Thoracic aorta (tissue), 2 donors: Measurements from ENCODE around the gene SMTNL1. TPM values are rescaled to one million over a fixed set of nuclear protein-coding genes. Genes with fewer than 3 reads are reported as not detected.
A peak's percentile ranks its signal among the peaks of the same experiment; 100 is the strongest.

Source experiments
- ATAC-seq: fragments of 150-250 bp; one replicate; pipeline ENCODE4 v1.8.0; 2017; ENCODE audit warnings: low read depth; ENCODE audit not compliant: insufficient number of reproducible peaks, low FRiP score
- DNase-seq: peaks from one replicate; pipeline ENCODE4 v3.0.0-alpha.2; 2020; ENCODE audit warnings: low spot score
- H3K27ac ChIP-seq, 2 donors: fragments of 200-600 bp; sonication (generic); 1 replicate in 1 of 2; 2 replicates in 1 of 2; pipeline ENCODE4 v1.5.1; 2016; ENCODE audit warnings: mild to moderate bottlenecking in 2 of 2, moderate library complexity in 2 of 2
- H3K27me3 ChIP-seq: fragments of 200-600 bp; sonication (generic); replicated peaks from 2 replicates; pipeline ENCODE4 v1.6.0; 2016; ENCODE audit warnings: mild to moderate bottlenecking; ENCODE audit not compliant: insufficient read depth
- H3K36me3 ChIP-seq: fragments of 200-600 bp; sonication (generic); one replicate; pipeline ENCODE4 v1.5.1; 2016
- H3K4me1 ChIP-seq, 2 donors: fragments of 200-600 bp; sonication (generic); 1 replicate in 1 of 2; 2 replicates in 1 of 2; pipeline versions ENCODE4 v1.5.1 to v1.6.0; 2016; ENCODE audit warnings: low read depth in 2 of 2, mild to moderate bottlenecking in 1 of 2; ENCODE audit not compliant: control insufficient read depth in 1 of 2
- H3K4me3 ChIP-seq: fragments of 200-600 bp; sonication (generic); 2 replicates; pipeline ENCODE4 v1.5.1; 2016; ENCODE audit warnings: mild to moderate bottlenecking
- H3K9me3 ChIP-seq: fragments of 200-600 bp; sonication (generic); 2 replicates; pipeline ENCODE4 v1.5.1; 2016
- total RNA-seq, 2 donors: library from RNA; depleted of rRNA; stranded (reverse); fragments of >200 nt; gene quantifications; one replicate each; pipeline versions ENCODE4 v1.1.0 to v1.2.3, GENCODE V29; 2016
- TF ChIP-seq, protein P1 (sequence below): fragments of 200-600 bp; sonication (generic); IDR thresholded peaks from one replicate; pipeline ENCODE4 v1.5.1; 2019; ENCODE audit warnings: antibody characterized with exemption

The SMTNL1 gene
- total RNA-seq, 2 donors from 2014 or later: not detected

GRCh38 chr11:57499413-57499982, 37.9 kb upstream of the SMTNL1 start:
- ATAC-seq: peak; percentile 89
- H3K4me3 ChIP-seq: peak overlapping the region; percentile 72

GRCh38 chr11:57499983-57500461, 37.4 kb upstream of the SMTNL1 start:
- ATAC-seq (peak; percentile 50), DNase-seq (no peak)
- Histone ChIP-seq H3K9me3 (no peaks in the 10 kb centered on the region), H3K36me3 (no peaks in the 10 kb centered on the region), H3K27ac (peak overlapping the region; percentile 76 to 79), H3K4me3 (peak overlapping the region; percentile 72), H3K4me1 (peaks cover 0 to 16% of the 10 kb centered on the region in 2 donors), H3K27me3 (no peaks in the 10 kb centered on the region)
- TF ChIP-seq, protein P1, sequence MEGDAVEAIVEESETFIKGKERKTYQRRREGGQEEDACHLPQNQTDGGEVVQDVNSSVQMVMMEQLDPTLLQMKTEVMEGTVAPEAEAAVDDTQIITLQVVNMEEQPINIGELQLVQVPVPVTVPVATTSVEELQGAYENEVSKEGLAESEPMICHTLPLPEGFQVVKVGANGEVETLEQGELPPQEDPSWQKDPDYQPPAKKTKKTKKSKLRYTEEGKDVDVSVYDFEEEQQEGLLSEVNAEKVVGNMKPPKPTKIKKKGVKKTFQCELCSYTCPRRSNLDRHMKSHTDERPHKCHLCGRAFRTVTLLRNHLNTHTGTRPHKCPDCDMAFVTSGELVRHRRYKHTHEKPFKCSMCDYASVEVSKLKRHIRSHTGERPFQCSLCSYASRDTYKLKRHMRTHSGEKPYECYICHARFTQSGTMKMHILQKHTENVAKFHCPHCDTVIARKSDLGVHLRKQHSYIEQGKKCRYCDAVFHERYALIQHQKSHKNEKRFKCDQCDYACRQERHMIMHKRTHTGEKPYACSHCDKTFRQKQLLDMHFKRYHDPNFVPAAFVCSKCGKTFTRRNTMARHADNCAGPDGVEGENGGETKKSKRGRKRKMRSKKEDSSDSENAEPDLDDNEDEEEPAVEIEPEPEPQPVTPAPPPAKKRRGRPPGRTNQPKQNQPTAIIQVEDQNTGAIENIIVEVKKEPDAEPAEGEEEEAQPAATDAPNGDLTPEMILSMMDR: no peak

More at GRCh38 chr11:57499413-57499982, 37.9 kb upstream of the SMTNL1 start:
- H3K27ac ChIP-seq: peak overlapping the region; percentile 76 to 79
- peaks cover 0 to 16% of the 10 kb centered on the region in 2 donors for H3K4me1 ChIP-seq
- no peaks in the 10 kb centered on the region for H3K27me3 ChIP-seq
- DNase-seq: peak; percentile 80
- TF ChIP-seq, protein P1: no peak
- no peaks in the 10 kb centered on the region for H3K36me3 ChIP-seq
- no peaks in the 10 kb centered on the region for H3K9me3 ChIP-seq

DNA sequence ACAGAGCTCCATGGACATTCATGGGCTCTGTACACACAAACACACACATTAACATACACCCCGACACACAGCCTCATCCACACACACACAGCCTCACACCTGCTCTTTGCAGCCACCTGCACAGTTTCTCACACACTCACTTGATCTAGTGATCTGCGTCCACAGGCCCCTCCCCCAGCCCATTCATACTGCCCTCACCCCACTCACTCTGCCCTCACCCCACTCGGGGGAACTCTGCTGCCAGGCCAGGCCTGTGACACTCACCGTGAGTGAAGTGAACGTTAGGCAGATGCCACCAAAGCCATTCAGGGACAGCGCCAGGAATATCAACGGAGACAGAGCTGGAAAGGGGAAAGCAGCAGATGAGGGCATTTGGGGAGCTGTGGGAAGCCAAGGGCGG, 36.9 kb upstream of the SMTNL1 start:
- H3K4me1 ChIP-seq: peaks cover 0 to 16% of the 10 kb centered on the region in 2 donors
- no peaks in the 10 kb centered on the region for H3K36me3 ChIP-seq
- ATAC-seq (no peak), DNase-seq (no peak)
- H3K27me3 ChIP-seq: no peaks in the 10 kb centered on the region
- peak overlapping the region; percentile 76 to 79 for H3K27ac ChIP-seq
- TF ChIP-seq, protein P1: no peak
- no peaks in the 10 kb centered on the region for H3K9me3 ChIP-seq
- no peak overlapping the region for H3K4me3 ChIP-seq

DNA sequence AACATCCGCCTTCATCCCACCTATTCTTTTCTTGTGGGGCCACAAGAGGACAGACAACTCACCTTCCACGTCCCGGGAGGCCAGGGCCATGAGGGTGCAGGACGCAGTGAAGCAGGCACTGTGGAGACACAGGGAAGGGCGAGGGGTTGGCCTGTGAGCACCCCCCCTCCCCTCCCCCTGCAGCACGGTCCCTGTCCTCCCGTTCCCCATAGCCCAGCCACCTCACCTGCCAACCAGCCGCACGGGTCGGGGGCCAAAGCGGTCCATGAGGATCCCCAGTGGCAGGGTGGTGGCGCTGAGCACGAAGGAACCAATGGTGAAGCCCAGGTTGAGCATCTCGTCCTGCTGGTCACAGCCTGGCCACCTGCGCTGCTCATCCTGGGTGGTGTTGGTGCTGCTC, 36.5 kb upstream of the SMTNL1 start:
- H3K27ac ChIP-seq: no peak overlapping the region
- ATAC-seq: no peak
- peaks cover 0 to 16% of the 10 kb centered on the region in 2 donors for H3K4me1 ChIP-seq
- H3K4me3 ChIP-seq: no peak overlapping the region
- H3K36me3 ChIP-seq: no peaks in the 10 kb centered on the region
- TF ChIP-seq, protein P1: no peak
- no peaks in the 10 kb centered on the region for H3K9me3 ChIP-seq
- H3K27me3 ChIP-seq: no peaks in the 10 kb centered on the region
- DNase-seq: no peak

GRCh38 chr11:57501953-57502352, 35.4 kb upstream of the SMTNL1 start:
- DNase-seq (no peak), ATAC-seq (no peak)
- TF ChIP-seq, protein P1: no peak
- H3K27ac ChIP-seq: peak overlapping the region in 1 of 2 donors; percentile 5
- peaks cover 0 to 16% of the 10 kb centered on the region in 2 donors for H3K4me1 ChIP-seq
- H3K36me3 ChIP-seq: no peaks in the 10 kb centered on the region
- no peaks in the 10 kb centered on the region for H3K9me3 ChIP-seq
- H3K4me3 ChIP-seq: no peak overlapping the region
- H3K27me3 ChIP-seq: no peaks in the 10 kb centered on the region
